ENCODE results near the gene FOSL1. TPM values are rescaled to one million over a fixed set of nuclear protein-coding genes. Genes with fewer than 3 reads are reported as not detected.

Gene FOSL1
- total RNA-seq, 2 donors from 2014 or later: 1.8 TPM; not detected in 1

GRCh38 chr11:65862941-65863888 lies 37.0 kb downstream of the FOSL1 start:
- Histone ChIP-seq H3K9ac (ENCODE audit: extremely low read depth, low read length, poor library complexity, severe bottlenecking) (no peak overlapping the region), H3K4me1 (ENCODE audit: control insufficient read depth, insufficient read depth, low read length) (peaks cover 10% of the 10 kb centered on the region), H3K4me3 (ENCODE audit: low read length) (no peak overlapping the region), H3K27me3 (ENCODE audit: control insufficient read depth, insufficient read depth, low read length, poor library complexity, severe bottlenecking) (no peaks in the 10 kb centered on the region), H3K36me3 (ENCODE audit: control insufficient read depth, insufficient read depth, low read length) (peaks cover 61% of the 10 kb centered on the region), H3K27ac (ENCODE audit: low read depth, low read length) (no peak overlapping the region), H3K9me3 (ENCODE audit: control insufficient read depth, low read length) (no peaks in the 10 kb centered on the region)
- WGBS, 2 experiments (ENCODE audit: insufficient coverage in 1 of 2, insufficient read length in 1 of 2): 91 to 97% methylated on average over 19 to 22 of the region's 24 CpGs
- H3K9me3 Mint-ChIP-seq: no peaks in the 10 kb centered on the region
- H3K27ac Mint-ChIP-seq: peak overlapping the region; percentile 61
- no peak for TF ChIP-seq CTCF (conservative IDR thresholded peaks at IDR 0.05)
- DNase-seq: no peak
- peaks cover 47% of the 10 kb centered on the region for H3K36me3 Mint-ChIP-seq (ENCODE audit: low read depth)
- peaks cover 17% of the 10 kb centered on the region for H3K4me1 Mint-ChIP-seq
- no peaks in the 10 kb centered on the region for H3K27me3 Mint-ChIP-seq (ENCODE audit: insufficient read depth)
- H3K4me3 Mint-ChIP-seq: peak overlapping the region; percentile 35

GRCh38 chr11:65862191-65862735 lies 37.9 kb downstream of the FOSL1 start:
- peak overlapping the region; percentile 61 for H3K27ac Mint-ChIP-seq
- H3K4me3 Mint-ChIP-seq: peak overlapping the region; percentile 88

More at GRCh38 chr11:65862191-65862735, 37.9 kb downstream of the FOSL1 start:
- Histone ChIP-seq H3K36me3 (ENCODE audit: control insufficient read depth, insufficient read depth, low read length) (peaks cover 53% of the 10 kb centered on the region), H3K9ac (ENCODE audit: extremely low read depth, low read length, poor library complexity, severe bottlenecking) (no peak overlapping the region), H3K27me3 (ENCODE audit: control insufficient read depth, insufficient read depth, low read length, poor library complexity, severe bottlenecking) (no peaks in the 10 kb centered on the region), H3K9me3 (ENCODE audit: control insufficient read depth, low read length) (no peaks in the 10 kb centered on the region), H3K4me1 (ENCODE audit: control insufficient read depth, insufficient read depth, low read length) (peaks cover 10% of the 10 kb centered on the region), H3K4me3 (ENCODE audit: low read length) (no peak overlapping the region), H3K27ac (ENCODE audit: low read depth, low read length) (no peak overlapping the region)
- H3K4me1 Mint-ChIP-seq: peaks cover 15% of the 10 kb centered on the region
- 73 to 86% methylated on average over 3 to 5 of the region's 5 CpGs for WGBS, 2 experiments (ENCODE audit: insufficient coverage in 1 of 2, insufficient read length in 1 of 2)
- no peaks in the 10 kb centered on the region for H3K27me3 Mint-ChIP-seq (ENCODE audit: insufficient read depth)
- no peaks in the 10 kb centered on the region for H3K9me3 Mint-ChIP-seq
- H3K36me3 Mint-ChIP-seq (ENCODE audit: low read depth): peaks cover 43% of the 10 kb centered on the region
- DNase-seq: no peak
- TF ChIP-seq CTCF (conservative IDR thresholded peaks at IDR 0.05): no peak

Data from endodermal cell (in vitro differentiated cells).